NCI-H82 (cell line): ENCODE measurements around the gene ZNF823.
"Not testable (repeated sequence)": the region's sequence is repeated elsewhere in the genome, so short reads cannot be mapped to it uniquely, and the experiment has no call there.

Experiments
- DNase-seq: peaks from one replicate; lab custom pipeline; 2025; lab: John Stamatoyannopoulos, UW

ZNF823 gene

DNA sequence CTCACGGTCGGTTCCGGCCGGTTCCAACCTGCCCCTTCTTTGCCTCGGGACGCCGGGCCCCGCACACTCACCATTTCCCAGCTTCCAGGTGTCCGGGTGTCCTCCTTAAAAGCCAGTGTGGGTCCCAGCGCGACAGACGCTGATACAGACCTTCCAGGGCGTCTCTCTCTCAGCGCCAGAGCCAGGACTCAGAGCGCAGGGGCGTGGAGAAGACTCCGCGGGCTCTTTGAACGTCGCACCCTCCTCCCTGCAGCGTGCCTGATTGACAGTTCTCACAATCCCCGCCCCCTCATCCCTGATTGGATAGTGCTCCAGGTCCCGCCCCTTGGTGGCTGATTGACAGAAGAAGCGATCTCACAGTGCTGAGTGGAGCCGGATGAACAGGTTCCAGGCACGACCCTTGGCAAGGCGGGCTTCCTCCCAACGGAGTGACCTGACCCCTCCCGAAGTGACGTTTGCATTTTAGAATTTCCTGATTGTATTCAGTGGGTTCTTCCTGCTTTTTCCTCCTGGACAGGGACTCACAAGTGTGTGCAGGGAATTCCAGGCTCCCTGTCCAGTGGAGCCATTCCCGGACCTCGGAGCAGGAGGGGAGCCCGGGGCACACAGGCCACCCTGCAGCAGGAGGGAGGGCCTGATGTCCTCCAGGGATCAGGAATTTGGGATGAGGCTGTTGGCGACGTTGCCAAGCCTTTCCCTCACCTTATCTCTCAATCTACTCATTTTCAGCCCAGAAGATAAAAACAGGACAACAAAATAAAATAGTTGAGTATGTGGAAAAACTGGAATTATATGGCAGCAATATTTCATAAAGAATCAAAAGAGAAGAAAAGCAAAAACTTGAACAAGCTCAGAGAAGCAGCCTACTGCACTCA lies at the start of gene ZNF823:
Gene ZNF823, minus strand, starts transcription at position 201 of the 875 bp plus-strand sequence. Its CDS starts 127 bp downstream, at position 74.
- peak; percentile 98 for DNase-seq

DNA sequence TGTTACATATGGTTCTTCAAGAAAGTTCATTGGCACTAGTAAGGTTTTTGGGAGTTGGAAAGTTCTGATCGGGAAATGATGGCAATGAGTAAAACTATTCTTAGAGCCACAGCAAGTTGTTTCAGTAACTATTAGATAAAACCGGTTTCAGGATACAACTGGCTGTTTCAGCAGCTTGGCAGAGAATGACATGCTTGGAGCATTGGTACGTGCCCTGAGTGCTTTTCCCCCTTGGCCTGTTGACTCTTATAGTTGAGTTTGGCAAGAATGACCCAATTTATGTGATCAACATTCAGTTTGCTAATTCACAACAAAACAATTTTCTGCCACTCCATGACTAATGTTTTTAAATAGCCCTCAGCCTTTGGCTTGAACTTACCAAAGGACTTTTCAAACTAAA lies 48.8 kb upstream of the ZNF823 start:
- no peak for DNase-seq

DNA sequence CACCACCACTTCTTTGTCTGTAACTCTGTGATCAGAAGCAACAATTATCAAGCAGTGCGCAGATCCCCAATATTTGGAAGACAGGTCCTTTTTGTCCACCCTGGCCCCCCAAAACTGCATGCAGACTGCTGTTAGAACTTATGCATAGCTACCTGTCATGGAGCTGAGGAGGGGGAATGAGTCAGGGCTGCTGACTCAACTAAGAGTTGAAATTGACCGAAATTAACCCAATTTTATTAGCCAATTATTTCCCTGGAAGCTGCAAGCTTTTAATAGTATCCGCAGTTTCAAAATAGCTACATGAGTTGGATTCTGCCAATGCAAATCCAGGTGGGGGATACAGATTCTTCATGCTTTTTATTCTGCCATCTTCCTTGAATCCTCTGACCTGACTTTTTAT lies 45.6 kb upstream of the ZNF823 start:
- no peak for DNase-seq

DNA sequence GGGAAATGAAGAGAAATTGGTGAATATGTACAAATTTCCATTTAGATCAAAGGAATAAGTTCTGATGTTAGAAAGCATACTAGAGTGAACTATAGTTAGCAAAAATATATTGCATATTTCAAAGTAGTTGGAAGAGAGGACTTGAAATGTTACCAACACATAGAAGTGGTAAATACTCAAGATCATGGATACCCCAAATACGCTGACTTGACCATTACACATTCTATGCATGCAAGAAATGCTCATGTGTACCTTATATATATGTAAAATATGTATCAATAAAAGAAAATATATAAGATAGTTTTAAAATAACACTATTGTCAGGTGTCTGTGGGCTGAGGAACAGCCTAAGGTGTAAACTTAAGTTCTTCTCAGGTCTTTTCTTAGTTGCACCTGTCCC lies 45.0 kb upstream of the ZNF823 start:
- no peak for DNase-seq

DNA sequence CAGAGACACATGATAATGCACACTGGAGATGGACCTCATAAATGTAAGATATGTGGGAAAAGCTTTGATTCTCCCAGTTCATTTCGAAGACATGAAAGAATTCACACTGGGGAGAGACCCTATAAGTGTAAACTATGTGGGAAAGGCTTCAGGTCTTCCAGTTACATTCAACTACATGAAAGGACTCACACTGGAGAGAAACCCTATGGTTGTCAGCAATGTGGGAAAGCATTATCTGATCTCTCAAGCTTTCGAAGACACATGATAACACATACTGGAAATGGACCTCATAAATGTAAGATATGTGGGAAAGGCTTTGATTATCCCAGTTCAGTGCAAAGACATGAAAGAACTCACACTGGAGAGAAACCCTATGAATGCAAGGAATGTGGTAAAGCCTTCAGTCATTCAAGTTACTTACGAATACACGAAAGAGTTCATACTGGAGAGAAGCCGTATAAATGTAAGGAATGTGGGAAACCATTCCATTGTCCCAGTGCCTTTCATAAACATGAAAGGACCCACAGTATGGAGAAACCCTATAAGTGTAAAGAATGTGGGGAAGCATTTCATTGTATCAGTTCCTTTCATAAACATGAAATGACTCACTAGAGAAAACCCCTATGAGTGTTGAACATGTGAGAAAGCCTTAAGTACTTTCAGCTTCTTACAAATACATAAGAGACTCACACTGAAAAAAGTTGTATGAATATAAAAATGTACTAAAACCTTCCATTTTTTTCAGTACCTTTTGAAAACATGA lies 42.7 kb upstream of the ZNF823 start:
- no peak for DNase-seq

DNA sequence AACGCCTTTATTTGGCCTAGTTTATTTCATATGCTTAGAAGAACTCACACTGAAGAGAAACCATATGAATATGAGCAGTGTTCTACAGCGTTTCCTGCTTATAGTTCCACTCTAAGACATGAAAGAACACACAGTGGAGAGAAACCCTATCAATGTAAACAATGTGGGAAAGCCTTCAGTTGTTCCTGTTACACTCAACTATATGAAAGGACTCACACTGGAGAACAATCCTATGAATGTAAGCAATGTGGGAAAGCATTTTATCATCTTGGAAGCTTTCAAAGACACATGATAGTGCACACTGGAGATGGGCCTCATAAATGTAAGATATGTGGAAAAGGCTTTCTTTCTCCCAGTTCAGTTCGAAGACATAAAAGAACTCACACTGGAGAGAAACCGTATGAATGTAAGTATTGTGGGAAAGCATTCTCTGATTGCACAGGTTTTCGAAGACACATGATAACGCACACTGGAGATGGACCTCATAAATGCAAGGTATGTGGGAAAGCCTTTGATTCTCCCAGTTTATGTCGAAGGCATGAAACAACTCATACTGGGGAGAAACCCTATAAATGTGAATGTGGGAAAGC lies 41.8 kb upstream of the ZNF823 start:
- no peak for DNase-seq

DNA sequence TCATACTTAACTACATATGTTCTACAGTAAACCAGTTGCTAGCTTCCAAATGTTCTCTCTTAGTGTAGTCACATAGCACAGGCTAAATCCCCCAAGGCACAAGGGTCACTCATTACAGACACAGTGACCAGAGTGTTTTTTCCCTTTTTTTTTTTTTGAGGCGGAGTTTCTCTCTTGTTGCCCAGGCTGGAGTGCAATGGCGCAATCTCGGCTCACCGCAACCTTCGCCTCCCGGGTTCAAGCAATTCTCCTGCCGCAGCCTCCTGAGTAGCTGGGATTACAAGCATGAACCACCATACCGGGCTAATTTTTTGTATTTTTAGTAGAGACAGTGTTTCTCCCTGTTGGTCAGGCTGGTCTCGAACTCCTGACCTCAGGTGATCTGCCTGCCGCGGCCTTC lies 37.9 kb upstream of the ZNF823 start:
- DNase-seq: not testable (repeated sequence)

DNA sequence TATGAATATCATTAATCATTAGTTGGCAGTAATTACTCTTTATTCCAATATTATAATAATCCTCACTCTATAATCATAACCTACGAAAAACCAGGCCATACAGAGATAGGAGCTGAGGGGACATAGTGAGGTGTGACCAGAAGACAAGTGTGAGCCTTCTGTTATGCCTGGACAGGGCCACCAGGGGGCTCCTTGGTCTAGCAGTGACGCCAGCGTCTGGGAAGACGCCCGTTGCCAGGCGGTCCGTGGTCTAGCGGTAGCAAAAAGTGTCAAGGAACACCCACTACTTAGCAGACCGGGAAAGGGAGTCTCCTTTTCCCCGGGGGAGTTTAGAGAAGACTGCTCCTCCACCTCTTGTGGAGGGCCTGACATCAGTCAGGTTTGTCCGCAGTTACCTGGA lies 32.8 kb upstream of the ZNF823 start:
- peak; percentile 44 for DNase-seq

DNA sequence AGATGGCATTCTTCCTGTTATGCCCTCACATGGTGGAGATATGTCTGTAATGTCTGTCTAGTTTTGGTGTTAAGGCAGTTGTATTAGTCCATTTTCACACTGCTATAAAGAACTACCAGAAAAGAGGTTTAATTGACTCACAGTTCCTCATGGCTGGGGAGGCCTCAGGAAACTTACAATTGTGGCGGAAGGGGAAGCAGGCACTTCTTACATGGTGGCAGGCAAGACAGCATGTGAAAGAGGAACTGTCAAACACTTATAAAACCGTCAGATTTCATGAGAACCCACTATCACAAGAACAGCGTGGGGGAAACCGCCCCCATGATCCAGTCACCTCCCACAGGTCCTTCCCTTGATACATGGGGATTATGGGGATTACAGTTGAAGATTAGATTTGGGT lies 31.2 kb upstream of the ZNF823 start:
- peak; percentile 1 for DNase-seq

DNA sequence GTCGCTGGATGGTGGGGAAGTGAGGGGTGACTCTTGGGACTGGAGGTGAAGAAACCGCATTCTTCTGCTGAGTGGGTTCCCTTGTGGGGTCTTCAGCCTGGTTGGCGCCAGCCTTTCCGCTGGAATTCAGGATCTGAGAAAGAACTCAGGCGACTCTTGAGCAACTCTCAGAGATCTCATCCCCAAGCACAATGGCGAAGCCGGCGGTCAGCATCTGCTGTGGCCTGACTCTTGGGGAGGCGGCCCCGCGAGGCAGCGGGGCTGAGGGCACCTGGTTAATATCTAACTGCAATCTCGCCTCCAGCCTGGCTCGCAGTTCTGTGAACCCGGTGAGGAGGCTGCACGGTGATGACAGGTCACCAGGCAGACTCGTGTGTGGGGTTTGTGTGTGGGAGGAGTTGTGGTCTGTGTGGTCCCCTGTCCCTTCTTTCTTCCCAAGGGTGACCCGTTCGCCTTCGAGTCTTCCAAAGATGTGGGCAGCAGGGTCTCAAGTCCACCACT lies 28.9 kb upstream of the ZNF823 start:
- DNase-seq: no peak

DNA sequence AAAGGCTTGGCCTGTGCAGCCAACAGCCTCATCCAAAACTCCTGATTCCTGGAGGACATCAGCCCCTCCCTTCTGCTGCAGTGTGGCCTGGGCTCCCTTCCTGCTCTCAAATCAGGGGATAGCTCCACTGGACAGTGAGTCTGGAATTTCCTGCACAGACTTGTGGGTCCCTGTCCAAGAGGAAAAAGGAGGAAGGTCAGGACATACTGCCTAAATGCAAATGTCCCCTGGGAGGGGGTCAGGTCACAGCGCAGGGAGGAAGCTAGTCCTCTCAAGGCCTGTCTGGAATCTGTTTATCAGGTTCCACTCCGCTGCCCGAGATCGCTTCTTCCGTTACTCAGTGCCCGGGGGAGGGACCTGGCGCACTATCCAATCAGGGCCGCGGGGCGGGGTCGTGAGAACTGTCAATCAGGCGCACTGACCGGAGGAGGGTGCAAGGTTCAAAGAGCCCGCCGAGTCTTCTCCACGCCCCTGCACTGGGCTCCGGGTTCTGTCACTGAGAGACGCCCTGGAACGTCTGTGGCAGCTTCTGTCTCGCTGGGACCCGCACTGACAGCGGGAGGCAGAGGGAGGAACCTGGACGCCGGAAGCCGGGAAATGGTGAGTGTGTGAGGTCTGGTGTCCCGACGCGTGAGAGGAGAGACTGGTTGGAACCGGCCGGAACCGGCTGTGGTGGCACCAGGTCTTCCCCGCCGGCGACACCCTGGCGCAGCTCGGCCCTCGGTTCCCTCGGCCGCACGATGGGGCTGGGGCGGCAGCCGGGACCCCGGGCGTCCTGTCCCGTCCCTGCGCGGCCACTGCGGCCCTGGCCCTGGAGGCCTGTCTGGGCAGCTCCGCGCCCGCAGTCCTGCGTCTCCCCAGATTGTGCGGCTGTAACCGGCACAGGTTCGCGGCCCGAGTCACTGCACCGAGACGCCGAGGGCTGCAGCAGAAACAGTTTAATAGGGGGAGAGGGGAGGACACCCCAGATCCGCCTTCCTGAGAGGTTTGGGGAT lies 28.1 kb upstream of the ZNF823 start, which contains the start of gene ZNF441:
Gene ZNF441, plus strand, starts transcription at position 404 of the 995 bp plus-strand sequence. Its CDS starts 194 bp downstream, at position 598.
- peak; percentile 90 for DNase-seq

DNA sequence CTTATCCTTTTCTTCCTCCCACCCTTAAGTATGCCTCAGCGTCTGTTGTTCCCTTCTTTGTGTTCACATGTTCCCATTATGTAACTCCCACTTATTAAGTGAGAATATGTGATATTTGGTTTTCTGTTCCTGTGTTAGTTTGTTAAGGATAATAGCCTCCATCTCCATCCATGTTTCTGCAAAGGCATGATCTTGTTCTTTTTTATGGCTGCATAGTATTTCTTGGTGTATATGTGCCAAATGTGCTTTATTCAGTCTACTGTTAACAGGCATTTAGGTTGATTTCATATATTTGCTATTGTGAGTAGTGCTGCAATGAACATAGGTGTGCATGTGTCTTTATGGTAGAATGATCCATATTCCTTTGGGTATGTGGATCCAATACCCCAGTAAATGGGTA lies 24.9 kb upstream of the ZNF823 start:
- DNase-seq: no peak

DNA sequence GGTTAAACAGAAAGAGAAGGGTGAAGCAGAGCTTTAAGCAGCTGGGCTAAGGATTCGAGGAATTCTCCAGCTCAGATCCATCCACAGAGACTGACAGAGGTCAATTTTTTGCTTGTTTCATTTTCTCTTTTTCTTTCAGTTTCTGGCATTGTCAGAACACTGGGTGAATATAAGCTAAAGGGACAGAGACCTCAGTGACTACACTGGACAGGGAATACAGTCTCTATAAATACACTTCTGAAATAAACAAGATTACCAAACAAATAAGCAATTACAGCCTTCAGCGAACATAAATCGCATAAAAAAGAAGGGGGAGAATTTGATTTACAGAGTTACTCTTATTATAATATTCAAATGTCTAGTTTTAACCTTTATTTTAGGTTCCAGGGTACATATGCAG lies 24.4 kb upstream of the ZNF823 start:
- DNase-seq: no peak

DNA sequence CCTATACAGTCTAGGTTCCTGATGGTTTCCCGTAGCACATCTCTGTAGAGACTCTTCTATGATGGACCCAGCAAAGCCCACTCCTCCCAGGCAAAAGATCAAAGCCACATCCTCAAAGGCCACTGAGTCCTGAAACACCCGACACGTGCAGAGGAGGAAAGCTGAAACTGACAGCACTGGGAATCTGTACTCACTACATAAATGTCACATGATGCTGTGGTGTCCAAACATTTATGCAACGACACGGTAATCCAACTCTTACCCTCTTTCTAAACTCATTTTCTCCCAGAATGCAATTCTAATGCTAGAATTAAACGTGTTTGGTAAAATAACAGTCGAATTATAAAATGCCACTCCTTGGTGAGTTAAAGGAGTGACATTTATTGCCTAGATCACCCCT lies 21.1 kb upstream of the ZNF823 start:
- DNase-seq: no peak

DNA sequence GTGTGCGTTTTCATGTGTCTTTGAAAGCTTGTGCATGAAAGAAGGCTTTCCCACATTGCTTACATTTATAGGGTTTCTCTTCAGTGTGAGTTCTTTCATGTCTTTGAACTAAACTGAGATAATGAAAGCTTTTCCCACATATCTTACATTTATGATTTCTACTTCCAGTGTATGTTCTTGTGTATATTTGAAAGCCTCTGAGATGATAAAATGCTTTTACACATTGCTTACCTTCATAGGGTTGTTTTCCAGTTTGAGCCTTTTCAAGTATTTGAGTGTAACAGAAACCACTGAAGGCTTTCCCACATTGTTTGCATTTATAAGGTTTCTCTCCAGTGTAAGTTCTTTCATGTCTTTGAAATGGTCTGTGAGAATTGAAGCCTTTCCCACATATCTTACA lies 18.2 kb upstream of the ZNF823 start:
- DNase-seq: no peak

DNA sequence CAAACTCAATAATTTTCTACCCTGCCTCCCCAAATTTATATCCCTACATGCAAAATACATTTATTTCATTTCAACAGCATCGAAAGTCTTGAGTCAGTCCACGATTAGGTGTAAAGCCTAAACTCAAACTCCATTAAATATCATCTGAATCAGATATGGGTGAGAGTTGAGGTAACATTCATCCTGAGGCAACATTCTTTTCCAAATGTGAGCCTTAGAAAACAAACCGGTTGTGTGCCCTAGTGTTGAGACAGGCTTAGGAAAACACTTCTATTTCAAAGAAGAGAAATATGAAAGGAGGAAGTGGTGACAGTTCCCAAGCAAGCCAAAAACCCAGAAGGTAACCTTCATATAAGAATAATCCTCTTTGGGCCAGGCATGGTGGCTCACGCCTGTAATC lies 15.9 kb upstream of the ZNF823 start:
- DNase-seq: no peak

DNA sequence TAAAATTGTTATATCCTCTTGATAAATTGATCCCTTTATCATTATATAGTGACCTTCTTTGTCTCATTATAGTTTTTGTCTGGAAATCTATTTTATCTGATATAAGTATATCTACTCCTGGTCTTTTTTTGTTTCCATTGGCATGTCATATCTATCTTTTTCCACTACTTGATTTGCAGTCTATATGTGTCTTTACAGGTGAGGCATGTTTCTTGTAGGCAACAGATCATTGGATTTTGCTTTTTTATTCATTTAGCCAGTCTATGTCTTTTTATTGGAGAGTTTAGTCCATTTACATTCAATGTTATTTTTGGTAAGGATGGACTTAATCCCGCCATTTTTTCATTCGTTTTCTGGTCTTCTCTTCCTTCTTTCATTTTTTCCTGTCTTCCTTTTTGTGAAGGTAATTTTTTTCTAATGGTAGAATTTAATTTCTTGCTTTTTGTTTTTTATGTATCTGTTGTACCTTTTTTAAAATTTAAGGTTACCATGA lies 13.5 kb upstream of the ZNF823 start:
- no peak for DNase-seq

DNA sequence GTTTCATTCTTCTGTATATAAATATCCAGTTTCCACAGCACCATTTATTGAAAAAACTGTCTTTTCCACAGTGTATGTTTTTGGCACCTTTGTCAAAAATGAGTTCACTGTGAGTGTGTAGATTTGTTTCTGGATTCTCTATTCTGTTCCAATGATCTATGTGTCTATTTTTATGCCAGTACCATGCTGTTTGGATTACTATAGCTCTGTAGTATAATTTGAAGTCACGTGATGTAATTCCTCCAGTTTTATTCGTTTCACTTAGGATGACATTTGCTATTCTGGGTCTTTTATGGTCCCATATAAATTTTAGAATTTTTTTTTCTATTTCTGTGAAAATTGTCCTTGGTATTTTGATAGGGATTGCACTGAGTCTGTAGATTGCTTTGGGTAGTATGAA lies 11.0 kb upstream of the ZNF823 start:
- no peak for DNase-seq

DNA sequence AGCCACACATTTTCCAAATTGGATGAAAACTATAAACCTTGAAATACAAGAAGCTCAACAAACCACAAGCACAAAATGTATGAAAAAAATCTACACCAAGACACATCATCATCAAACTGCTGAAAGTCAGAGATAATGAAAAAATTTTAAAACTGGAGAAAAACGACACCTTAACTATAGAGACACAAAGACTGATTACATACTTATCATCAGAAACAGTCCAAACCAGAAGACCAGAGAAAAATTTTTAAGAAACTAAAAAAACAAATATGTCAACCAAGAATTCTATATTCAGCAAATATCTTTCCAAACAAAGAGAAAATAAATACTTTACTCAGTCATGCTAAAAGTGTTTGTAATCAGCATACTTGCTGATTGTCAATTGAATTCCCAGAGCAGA lies 8.5 kb upstream of the ZNF823 start:
- DNase-seq: no peak

DNA sequence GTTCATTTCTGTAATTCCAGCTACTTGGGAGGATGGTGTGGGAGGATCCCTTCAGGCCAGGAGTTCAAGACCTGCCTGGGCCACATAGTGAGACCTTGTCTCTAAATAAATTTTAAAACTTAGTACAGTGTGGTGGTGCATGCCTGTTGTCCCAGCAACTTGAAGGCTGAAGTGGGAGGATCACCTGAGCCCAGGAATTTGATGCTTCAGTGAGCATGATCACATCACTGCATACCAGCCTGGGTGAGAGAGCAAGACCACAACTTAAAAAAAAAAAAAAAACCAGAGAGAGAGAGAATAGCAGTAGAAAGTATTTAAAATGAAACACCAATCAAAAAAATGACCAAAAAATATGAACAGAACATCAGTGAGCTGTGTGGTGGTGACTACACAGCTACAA lies 7.1 kb upstream of the ZNF823 start:
- DNase-seq: no peak
